Liver (tissue), 9 donors: ENCODE measurements around the gene TMEM116. TPM values are rescaled to one million over a fixed set of nuclear protein-coding genes. Genes with fewer than 3 reads are reported as not detected.

Source experiments
- DNase-seq: peaks from one replicate; pipeline ENCODE4 v3.0.0-alpha.2; 2017; ENCODE audit warnings: low spot score
- H3K27ac ChIP-seq, 2 donors: one replicate each; pipeline ENCODE4 v1.7.0; 2013; ENCODE audit warnings: inconsistent platforms in 2 of 2, low read length in 2 of 2, control low read depth in 1 of 2, low read depth in 1 of 2, mild to moderate bottlenecking in 1 of 2
- H3K27me3 ChIP-seq, 4 donors: one replicate each; pipeline versions ENCODE4 v1.6.1 to v1.7.0; 2013; ENCODE audit warnings: low read length in 3 of 4, inconsistent platforms in 1 of 4, mild to moderate bottlenecking in 1 of 4, moderate library complexity in 1 of 4; ENCODE audit not compliant: control insufficient read depth in 4 of 4, insufficient read depth in 4 of 4
- H3K36me3 ChIP-seq, 4 donors: one replicate each; pipeline versions ENCODE4 v1.6.1 to v1.7.0; 2013; ENCODE audit warnings: low read length in 3 of 4, mild to moderate bottlenecking in 3 of 4, low read depth in 1 of 4, moderate library complexity in 1 of 4; ENCODE audit not compliant: control insufficient read depth in 4 of 4, insufficient read depth in 3 of 4
- H3K4me1 ChIP-seq, 4 donors: one replicate each; pipeline versions ENCODE4 v1.6.1 to v1.7.0; 2013; ENCODE audit warnings: low read length in 3 of 4, mild to moderate bottlenecking in 3 of 4, moderate library complexity in 1 of 4; ENCODE audit not compliant: control insufficient read depth in 4 of 4, insufficient read depth in 4 of 4
- H3K4me3 ChIP-seq, 3 donors: one replicate each; pipeline versions ENCODE4 v1.6.1 to v1.7.0; 2013; ENCODE audit warnings: low read length in 3 of 3, control low read depth in 1 of 3, low read depth in 1 of 3, mild to moderate bottlenecking in 1 of 3
- H3K9ac ChIP-seq, 2 donors: one replicate each; pipeline ENCODE4 v1.7.0; 2013; ENCODE audit warnings: low read length in 2 of 2, mild to moderate bottlenecking in 2 of 2, moderate library complexity in 2 of 2, control low read depth in 1 of 2, low read depth in 1 of 2
- H3K9me3 ChIP-seq, 4 donors: one replicate each; pipeline versions ENCODE4 v1.6.1 to v1.7.0; 2013; ENCODE audit warnings: low read length in 3 of 4; ENCODE audit not compliant: control insufficient read depth in 4 of 4
- EGR1 ChIP-seq, 2 donors: IDR thresholded peaks; 2 replicates each; pipeline ENCODE4 v1.6.1; 2016 to 2018; ENCODE audit warnings: antibody characterized with exemption in 2 of 2, low read depth in 2 of 2
- FOXA1 ChIP-seq: IDR thresholded peaks from 2 replicates; pipeline ENCODE4 v1.6.1; 2016; ENCODE audit warnings: antibody characterized with exemption
- FOXA2 ChIP-seq: IDR thresholded peaks from 2 replicates; pipeline ENCODE4 v1.6.1; 2016; ENCODE audit warnings: antibody characterized with exemption
- GABPA ChIP-seq, 2 donors: IDR thresholded peaks in 1 of 2; conservative IDR thresholded peaks in 1 of 2; 2 replicates each; pipeline ENCODE4 v1.6.1; 2016; ENCODE audit warnings: antibody characterized with exemption in 2 of 2, mild to moderate bottlenecking in 1 of 2, moderate library complexity in 1 of 2
- HNF4A ChIP-seq, 2 donors: conservative IDR thresholded peaks; 2 replicates each; pipeline ENCODE4 v1.6.1; 2016; ENCODE audit warnings: antibody characterized with exemption in 2 of 2, mild to moderate bottlenecking in 2 of 2
- HNF4G ChIP-seq: IDR thresholded peaks from 2 replicates; pipeline ENCODE4 v1.6.1; 2016; ENCODE audit warnings: antibody characterized with exemption
- JUND ChIP-seq, 2 donors: IDR thresholded peaks; 2 replicates each; pipeline ENCODE4 v1.6.1; 2016; ENCODE audit warnings: antibody characterized with exemption in 2 of 2
- NR2F2 ChIP-seq: IDR thresholded peaks from 2 replicates; pipeline ENCODE4 v1.6.1; 2016; ENCODE audit warnings: antibody characterized with exemption
- RAD21 ChIP-seq, 2 donors: IDR thresholded peaks; 2 replicates each; pipeline ENCODE4 v1.6.1; 2016; ENCODE audit warnings: antibody characterized with exemption in 2 of 2, mild to moderate bottlenecking in 2 of 2
- RXRA ChIP-seq, 2 donors: IDR thresholded peaks; 2 replicates each; pipeline ENCODE4 v1.6.1; 2017 to 2018; ENCODE audit warnings: antibody characterized with exemption in 2 of 2, mild to moderate bottlenecking in 1 of 2
- SP1 ChIP-seq: IDR thresholded peaks from 2 replicates; pipeline ENCODE4 v1.6.1; 2018; ENCODE audit warnings: antibody characterized with exemption, mild to moderate bottlenecking
- TAF1 ChIP-seq: conservative IDR thresholded peaks from 2 replicates; pipeline ENCODE4 v1.6.1; 2016; ENCODE audit warnings: antibody characterized with exemption, mild to moderate bottlenecking
- YY1 ChIP-seq: IDR thresholded peaks from 2 replicates; pipeline ENCODE4 v1.6.1; 2016; ENCODE audit warnings: antibody characterized with exemption, mild to moderate bottlenecking
- WGBS: extraction: QIAGEN DNeasy Blood & Tissue Kit; methylation state at CpG from one replicate; pipeline ENCODE4 v1.1.7; 2013; 5-methylcytosine and 5-hydroxymethylcytosine counted together
- polyA plus RNA-seq, 2 donors: library from polyadenylated mRNA; stranded (reverse) in 1 of 2; unstranded in 1 of 2; fragments of 200-250 nt in 1 of 2; fragments of >200 nt in 1 of 2; fragmentation: Nextera tagmentation in 1 of 2; extraction: Ambion mirVana in 1 of 2; gene quantifications; one replicate each; pipeline versions ENCODE4 v1.2.1 to v1.2.3, GENCODE V29; 2013 to 2015
- total RNA-seq, 2 donors: library from RNA; depleted of rRNA; stranded (reverse); fragments of >200 nt; gene quantifications; one replicate each; pipeline ENCODE4 v1.2.3, GENCODE V29; 2014
- TF ChIP-seq, protein P1 (sequence below): IDR thresholded peaks from 2 replicates; pipeline ENCODE4 v1.6.1; 2016; ENCODE audit warnings: antibody characterized with exemption, mild to moderate bottlenecking
- TF ChIP-seq, protein P2 (sequence below): fragments of 150-350 bp; IDR thresholded peaks from 2 replicates; pipeline ENCODE4 v1.5.1; 2017; ENCODE audit warnings: improper control_type of control experiment, low read depth, low read length; ENCODE audit not compliant: missing input control
- TF ChIP-seq, protein P3 (sequence below): IDR thresholded peaks from 2 replicates; pipeline ENCODE4 v1.6.1; 2016; ENCODE audit warnings: antibody characterized with exemption
- donor health status: healthy.
- donor health status: healthy.
- donor health status: healthy.
- donor health status: healthy.
- donor health status: healthy.

TMEM116 gene
- total and polyA plus RNA-seq, 4 donors = 4.9 to 11.6 (median 6.6) TPM

DNA sequence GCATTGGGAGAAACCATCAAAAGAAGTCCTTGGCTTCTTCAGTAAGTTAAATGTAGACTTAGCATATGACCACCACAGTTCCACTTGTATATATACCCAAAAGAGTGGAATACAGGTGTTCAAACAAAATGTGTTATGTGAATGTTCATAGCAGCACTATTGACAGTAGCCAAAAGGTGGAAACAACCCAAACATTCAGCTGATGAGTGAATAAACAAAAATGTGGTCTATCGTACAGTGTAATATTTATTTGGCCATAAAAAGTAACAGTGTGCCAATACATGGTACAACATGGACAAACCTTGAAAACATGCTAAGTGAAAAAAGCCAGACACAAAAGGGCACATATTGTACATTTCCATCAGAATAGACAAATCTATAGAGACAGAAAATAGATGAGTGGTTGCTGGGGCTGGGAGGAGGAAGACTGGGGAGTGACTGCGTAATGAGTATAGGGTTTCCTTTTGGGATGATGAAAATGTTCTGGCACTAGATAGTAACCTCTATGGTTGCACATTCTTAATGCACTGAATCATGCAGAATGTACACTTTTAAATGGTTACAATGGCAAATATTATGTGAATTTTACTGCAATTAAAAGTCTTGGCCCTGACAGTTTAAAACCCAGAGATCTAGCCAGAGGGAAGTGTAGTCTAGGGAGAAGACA is 5.7 kb upstream of the TMEM116 start (continued):
- TF ChIP-seq, protein P1, sequence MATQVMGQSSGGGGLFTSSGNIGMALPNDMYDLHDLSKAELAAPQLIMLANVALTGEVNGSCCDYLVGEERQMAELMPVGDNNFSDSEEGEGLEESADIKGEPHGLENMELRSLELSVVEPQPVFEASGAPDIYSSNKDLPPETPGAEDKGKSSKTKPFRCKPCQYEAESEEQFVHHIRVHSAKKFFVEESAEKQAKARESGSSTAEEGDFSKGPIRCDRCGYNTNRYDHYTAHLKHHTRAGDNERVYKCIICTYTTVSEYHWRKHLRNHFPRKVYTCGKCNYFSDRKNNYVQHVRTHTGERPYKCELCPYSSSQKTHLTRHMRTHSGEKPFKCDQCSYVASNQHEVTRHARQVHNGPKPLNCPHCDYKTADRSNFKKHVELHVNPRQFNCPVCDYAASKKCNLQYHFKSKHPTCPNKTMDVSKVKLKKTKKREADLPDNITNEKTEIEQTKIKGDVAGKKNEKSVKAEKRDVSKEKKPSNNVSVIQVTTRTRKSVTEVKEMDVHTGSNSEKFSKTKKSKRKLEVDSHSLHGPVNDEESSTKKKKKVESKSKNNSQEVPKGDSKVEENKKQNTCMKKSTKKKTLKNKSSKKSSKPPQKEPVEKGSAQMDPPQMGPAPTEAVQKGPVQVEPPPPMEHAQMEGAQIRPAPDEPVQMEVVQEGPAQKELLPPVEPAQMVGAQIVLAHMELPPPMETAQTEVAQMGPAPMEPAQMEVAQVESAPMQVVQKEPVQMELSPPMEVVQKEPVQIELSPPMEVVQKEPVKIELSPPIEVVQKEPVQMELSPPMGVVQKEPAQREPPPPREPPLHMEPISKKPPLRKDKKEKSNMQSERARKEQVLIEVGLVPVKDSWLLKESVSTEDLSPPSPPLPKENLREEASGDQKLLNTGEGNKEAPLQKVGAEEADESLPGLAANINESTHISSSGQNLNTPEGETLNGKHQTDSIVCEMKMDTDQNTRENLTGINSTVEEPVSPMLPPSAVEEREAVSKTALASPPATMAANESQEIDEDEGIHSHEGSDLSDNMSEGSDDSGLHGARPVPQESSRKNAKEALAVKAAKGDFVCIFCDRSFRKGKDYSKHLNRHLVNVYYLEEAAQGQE = no peak
- TF ChIP-seq, protein P2, sequence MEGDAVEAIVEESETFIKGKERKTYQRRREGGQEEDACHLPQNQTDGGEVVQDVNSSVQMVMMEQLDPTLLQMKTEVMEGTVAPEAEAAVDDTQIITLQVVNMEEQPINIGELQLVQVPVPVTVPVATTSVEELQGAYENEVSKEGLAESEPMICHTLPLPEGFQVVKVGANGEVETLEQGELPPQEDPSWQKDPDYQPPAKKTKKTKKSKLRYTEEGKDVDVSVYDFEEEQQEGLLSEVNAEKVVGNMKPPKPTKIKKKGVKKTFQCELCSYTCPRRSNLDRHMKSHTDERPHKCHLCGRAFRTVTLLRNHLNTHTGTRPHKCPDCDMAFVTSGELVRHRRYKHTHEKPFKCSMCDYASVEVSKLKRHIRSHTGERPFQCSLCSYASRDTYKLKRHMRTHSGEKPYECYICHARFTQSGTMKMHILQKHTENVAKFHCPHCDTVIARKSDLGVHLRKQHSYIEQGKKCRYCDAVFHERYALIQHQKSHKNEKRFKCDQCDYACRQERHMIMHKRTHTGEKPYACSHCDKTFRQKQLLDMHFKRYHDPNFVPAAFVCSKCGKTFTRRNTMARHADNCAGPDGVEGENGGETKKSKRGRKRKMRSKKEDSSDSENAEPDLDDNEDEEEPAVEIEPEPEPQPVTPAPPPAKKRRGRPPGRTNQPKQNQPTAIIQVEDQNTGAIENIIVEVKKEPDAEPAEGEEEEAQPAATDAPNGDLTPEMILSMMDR = no peak
- no peak for TF ChIP-seq TAF1
- TF ChIP-seq RAD21 (IDR thresholded peaks at IDR 0.05) = no peak

DNA sequence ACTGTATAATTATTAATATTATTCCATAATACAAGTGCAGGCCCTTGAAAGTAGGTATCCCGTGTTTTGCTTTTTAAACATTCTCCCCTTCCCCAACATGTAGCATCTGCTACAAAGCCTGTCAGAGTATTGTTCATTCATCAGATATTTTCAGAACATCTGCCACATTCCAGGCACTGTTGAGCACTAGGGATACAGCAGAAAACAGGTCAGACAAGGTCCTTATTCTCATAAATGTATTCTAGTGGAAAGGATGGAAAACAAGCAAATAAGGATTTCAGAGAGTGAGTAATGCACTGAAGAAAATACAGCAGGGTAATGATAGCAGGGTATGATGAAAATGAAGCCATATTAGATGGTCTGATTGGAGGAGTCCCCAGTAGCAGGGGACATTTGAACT is 4.1 kb upstream of the TMEM116 start:
- TF ChIP-seq, protein P2 = no peak
- no peak for TF ChIP-seq SP1
- TF ChIP-seq TAF1 = no peak
- no peak for TF ChIP-seq NR2F2
- TF ChIP-seq FOXA1 = no peak
- no peak for TF ChIP-seq GABPA (IDR thresholded peaks at IDR 0.05 in 1 of 2, conservative IDR thresholded peaks at IDR 0.05 in 1 of 2)
- no peak for TF ChIP-seq FOXA2
- TF ChIP-seq HNF4A (conservative IDR thresholded peaks at IDR 0.05) = no peak
- H3K27me3 ChIP-seq = no peaks in the 10 kb centered on the region
- no peak for DNase-seq
- H3K4me1 ChIP-seq = peaks cover 6 to 23% (median 10%) of the 10 kb centered on the region in 4 donors
- H3K9me3 ChIP-seq = no peaks in the 10 kb centered on the region
- no peak overlapping the region for H3K27ac ChIP-seq
- 97% methylated on average over 1 of the region's 1 CpG for WGBS
- H3K9ac ChIP-seq = no peak overlapping the region
- no peak overlapping the region for H3K4me3 ChIP-seq
- peaks cover 4 to 25% (median 18%) of the 10 kb centered on the region in 4 donors for H3K36me3 ChIP-seq

DNA sequence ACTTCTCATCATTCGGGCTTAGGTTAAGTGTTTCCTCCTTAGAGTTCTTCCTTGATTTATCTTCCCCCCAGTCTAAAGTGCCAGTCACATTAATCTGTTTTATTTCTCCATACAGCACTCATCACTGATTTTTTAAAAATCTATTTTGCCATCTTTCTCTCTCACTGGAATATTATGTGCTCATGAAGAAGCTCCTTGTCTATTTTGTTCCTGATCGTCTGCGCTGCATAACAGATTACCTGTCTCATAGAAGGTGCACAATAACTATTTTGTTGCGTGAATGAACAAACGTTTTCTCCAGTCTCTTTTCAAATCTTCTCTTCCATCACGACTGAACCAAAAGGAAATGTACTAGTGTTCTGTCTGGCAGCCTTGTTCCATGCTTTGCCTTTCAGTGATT is 3.0 kb upstream of the TMEM116 start:
- H3K4me3 ChIP-seq = no peak overlapping the region
- peaks cover 9 to 32% (median 18%) of the 10 kb centered on the region in 4 donors for H3K4me1 ChIP-seq
- DNase-seq = no peak
- no peaks in the 10 kb centered on the region for H3K27me3 ChIP-seq
- 97% methylated on average over 6 of the region's 6 CpGs for WGBS
- H3K9me3 ChIP-seq = no peaks in the 10 kb centered on the region
- no peak for TF ChIP-seq RAD21 (IDR thresholded peaks at IDR 0.05)
- no peak for TF ChIP-seq HNF4G
- TF ChIP-seq SP1 = no peak
- no peak for TF ChIP-seq FOXA2
- TF ChIP-seq, protein P2 = no peak
- no peak for TF ChIP-seq HNF4A (conservative IDR thresholded peaks at IDR 0.05)
- TF ChIP-seq JUND (IDR thresholded peaks at IDR 0.05) = no peak
- TF ChIP-seq, protein P3, sequence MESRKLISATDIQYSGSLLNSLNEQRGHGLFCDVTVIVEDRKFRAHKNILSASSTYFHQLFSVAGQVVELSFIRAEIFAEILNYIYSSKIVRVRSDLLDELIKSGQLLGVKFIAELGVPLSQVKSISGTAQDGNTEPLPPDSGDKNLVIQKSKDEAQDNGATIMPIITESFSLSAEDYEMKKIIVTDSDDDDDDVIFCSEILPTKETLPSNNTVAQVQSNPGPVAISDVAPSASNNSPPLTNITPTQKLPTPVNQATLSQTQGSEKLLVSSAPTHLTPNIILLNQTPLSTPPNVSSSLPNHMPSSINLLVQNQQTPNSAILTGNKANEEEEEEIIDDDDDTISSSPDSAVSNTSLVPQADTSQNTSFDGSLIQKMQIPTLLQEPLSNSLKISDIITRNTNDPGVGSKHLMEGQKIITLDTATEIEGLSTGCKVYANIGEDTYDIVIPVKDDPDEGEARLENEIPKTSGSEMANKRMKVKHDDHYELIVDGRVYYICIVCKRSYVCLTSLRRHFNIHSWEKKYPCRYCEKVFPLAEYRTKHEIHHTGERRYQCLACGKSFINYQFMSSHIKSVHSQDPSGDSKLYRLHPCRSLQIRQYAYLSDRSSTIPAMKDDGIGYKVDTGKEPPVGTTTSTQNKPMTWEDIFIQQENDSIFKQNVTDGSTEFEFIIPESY = no peak
- no peak for TF ChIP-seq TAF1
- TF ChIP-seq GABPA (IDR thresholded peaks at IDR 0.05 in 1 of 2, conservative IDR thresholded peaks at IDR 0.05 in 1 of 2) = no peak
- TF ChIP-seq NR2F2 = no peak
- TF ChIP-seq EGR1 (IDR thresholded peaks at IDR 0.05; ENCODE audit: low read depth in 2 of 2) = no peak
- no peak for TF ChIP-seq YY1
- no peak for TF ChIP-seq RXRA (IDR thresholded peaks at IDR 0.05)
- peaks cover 4 to 21% (median 13%) of the 10 kb centered on the region in 4 donors for H3K36me3 ChIP-seq
- H3K27ac ChIP-seq = no peak overlapping the region
- no peak overlapping the region for H3K9ac ChIP-seq
